GM13976 (cell line): ENCODE measurements around the gene TMIE.

Experiments used
- DNase-seq: peaks from one replicate; pipeline ENCODE4 v3.0.0; 2012; ENCODE audit warnings: low spot score
- in situ Hi-C: fragments of 300-500 bp; cut with MboI; formaldehyde crosslinking; loops from one replicate; pipeline ENCODE4 v1.12.0; 2022; ENCODE audit warnings: low sequenced_read_pairs, mixed read lengths, inconsistent platforms; ENCODE audit not compliant: unreplicated experiment
- TF ChIP-seq, protein P1 (sequence below): IDR thresholded peaks from 2 replicates; pipeline ENCODE4 v1.5.1; 2012; ENCODE audit warnings: borderline replicate concordance, mild to moderate bottlenecking; ENCODE audit not compliant: insufficient read depth; ENCODE audit errors: extremely low read depth, missing control alignments, control extremely low read depth

Gene TMIE

DNA sequence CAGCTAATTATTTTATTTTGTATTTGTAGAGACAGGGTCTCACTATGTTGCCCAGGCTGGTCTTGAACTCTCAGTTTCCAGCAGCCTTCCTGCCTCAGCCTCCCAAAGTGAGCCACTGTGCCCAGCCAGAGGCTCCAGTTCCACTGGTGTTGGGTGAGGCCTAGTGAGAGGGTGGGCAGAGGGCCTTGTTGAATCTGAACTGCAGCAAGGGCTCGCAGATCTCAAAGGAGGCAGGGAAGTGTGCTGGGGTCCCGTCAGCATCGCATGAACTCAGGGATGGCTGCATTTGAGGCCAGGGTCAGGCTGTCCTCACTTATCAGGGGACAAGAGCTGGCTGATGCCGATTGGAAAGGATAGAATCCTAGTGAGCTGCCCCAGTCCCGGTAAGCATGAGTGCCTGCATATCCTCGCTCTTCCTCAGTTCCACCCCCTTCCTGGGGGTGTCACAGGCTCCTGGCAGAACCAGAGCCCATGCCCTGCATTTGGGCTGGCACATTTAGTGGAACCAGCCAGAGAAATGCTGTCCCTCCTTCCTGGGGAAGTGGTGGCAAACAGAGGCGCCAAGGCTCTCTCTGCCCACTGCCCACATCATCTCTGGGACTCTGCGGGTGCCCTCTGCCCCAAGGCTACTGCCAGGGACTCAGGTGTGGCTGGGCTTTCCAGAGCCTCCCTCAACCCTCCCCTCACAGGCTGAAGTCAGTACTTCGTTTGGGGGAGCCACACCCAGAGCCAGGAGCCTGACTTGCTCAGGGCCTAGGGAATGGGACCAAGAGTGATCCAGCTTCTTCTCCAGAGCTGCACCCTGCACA, 31.8 kb upstream of the TMIE start:
- in situ Hi-C loops, result no loop called here
- TF ChIP-seq, protein P1, sequence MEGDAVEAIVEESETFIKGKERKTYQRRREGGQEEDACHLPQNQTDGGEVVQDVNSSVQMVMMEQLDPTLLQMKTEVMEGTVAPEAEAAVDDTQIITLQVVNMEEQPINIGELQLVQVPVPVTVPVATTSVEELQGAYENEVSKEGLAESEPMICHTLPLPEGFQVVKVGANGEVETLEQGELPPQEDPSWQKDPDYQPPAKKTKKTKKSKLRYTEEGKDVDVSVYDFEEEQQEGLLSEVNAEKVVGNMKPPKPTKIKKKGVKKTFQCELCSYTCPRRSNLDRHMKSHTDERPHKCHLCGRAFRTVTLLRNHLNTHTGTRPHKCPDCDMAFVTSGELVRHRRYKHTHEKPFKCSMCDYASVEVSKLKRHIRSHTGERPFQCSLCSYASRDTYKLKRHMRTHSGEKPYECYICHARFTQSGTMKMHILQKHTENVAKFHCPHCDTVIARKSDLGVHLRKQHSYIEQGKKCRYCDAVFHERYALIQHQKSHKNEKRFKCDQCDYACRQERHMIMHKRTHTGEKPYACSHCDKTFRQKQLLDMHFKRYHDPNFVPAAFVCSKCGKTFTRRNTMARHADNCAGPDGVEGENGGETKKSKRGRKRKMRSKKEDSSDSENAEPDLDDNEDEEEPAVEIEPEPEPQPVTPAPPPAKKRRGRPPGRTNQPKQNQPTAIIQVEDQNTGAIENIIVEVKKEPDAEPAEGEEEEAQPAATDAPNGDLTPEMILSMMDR, result no peak
- DNase-seq, result no peak

DNA sequence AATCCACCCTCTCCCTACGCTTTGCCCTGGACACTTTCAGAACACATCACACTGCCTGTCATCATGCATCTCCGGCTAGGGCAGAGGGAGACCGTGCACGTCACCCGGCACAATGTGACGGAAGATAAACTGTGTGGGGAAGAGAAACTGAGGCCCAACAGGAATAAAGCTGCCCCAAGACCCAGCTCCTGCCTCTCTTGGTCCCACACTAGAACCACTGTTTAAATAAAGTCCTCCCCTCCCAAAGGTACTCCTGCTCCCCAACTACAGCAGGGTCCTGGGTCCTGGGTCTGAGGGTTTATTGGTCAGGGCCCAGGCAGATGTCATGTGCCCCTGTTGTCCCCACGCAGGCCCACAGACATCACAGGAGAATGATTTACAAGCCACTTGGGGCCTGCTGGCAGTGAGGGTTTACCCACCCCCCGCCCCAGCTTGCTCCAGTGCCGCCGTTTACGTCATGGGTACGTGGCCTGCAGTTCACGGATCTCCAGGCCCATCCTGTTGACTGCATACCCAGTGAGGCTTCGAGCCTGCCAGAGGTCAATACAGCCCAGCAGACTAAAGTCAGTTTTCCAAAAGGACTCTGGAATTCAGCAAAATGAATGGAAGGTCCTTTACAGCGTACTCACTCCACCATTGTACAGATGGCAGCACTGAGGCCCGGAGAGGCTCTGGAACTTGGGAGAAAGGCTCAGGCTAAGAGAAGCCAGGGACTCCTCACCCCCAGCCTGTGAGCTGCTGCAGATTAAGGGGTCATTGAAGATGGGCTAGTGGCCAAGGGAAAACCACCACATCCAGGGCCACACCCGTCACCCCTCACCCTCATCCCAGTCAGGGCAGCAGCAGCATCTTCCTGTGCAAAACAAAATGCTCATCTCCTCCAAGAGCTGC, 30.9 kb upstream of the TMIE start:
- in situ Hi-C loops, result no loop called here
- TF ChIP-seq, protein P1, result no peak
- no peak for DNase-seq

DNA sequence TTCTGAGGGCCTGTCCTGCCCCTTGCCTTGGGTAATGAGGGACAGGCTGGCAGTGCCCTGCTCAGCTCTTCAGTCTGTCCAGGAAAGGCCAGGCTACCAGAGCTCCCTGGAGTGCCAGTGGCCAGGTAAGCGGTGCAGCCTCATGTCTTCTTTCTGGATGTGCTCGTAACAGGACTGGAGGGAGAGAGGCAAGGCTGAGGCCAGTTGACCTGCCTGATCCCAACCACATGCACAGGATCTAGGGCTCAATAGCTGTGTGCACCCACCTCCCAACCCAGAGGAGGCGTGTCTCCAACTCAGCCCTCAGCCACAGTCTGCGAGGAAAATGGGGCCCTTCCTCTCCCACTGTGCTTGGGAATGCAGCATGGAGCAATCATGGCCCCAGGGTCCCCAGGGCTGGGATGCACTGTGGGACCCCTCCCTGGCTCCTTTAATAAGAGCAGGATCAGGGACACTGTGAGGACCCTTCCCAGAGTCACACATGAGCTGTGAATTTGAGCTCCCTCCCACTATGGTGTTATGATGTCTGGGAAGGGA, 30.2 kb upstream of the TMIE start:
- in situ Hi-C loops, result no loop called here
- TF ChIP-seq, protein P1, result no peak
- DNase-seq, result no peak

DNA sequence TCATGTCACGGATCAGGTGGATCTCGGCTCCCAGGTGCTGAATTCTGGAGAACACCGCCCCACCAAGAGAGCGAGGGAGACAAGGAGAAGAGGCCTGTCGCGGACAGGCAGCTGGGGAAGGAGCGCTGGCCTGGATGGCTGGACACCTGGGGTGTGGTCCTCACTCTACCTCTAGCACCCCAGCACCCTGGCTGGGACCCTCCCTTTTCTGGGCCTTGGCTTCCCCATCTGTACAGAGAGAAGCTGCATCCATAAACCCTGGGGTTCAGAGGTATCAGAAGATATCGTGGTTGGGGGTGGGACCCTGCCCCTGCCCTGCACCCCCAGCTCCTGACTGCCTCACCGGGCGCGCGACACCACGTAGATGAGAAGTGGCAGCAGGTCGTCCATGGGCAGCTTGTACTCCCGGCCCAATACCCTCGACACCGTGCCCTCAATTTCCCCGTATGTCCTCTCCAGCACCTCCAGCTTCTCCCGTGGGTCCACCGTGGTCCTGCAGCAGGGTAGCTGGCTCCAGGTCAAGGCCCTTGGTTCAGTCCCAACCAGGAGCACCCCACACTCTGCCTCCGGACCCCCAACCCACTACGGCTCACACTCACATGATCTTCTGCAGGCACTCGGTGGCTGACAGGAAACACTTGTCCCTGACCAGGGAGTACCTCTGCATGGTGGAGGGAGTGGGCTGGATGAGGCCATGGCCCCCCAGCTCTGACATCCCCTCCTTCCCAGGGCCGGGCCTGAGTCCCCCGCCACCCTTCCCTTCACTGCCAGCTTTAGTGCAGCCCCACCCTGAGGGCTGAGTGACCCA, 29.4 kb upstream of the TMIE start:
- TF ChIP-seq, protein P1, result no peak
- in situ Hi-C loops, result no loop called here
- no peak for DNase-seq

DNA sequence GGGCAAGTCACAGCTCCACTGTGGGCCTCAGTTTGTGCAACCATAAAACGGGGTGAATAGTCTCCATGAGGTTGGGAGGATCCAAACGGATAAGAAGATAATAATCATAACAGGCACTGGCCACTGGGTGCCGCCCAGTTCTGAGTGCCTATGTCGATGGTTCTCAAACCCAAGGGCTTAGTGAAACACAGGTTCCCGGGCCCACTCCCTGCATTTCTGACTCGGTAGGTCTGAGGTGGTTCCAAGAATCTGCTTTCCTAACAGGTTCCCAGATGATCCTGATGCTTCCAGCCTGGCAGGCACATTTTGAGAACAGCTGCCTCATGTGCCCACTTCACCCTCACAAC, 28.9 kb upstream of the TMIE start:
- in situ Hi-C loops, result no loop called here
- TF ChIP-seq, protein P1, result no peak
- DNase-seq, result no peak
